K562 (cell line): Measurements from ENCODE around the gene MYOM1. TPM values are rescaled to one million over a fixed set of nuclear protein-coding genes. Genes with fewer than 3 reads are reported as not detected.

Experiments
- CBX2 ChIP-seq: fragments of 200-600 bp; sonication (generic); IDR thresholded peaks from one replicate; pipeline ENCODE4 v1.6.1; 2012; ENCODE audit warnings: mild to moderate bottlenecking, low read length, inconsistent platforms; ENCODE audit not compliant: insufficient read depth, poor library complexity, severe bottlenecking
- CSDE1 ChIP-seq, 2 experiments: fragments of 450-650 bp; IDR thresholded peaks; 2 replicates each; pipeline ENCODE4 v1.6.1; 2016; ENCODE audit warnings: mild to moderate bottlenecking in 1 of 2
- PBX2 ChIP-seq, 2 experiments: IDR thresholded peaks in 1 of 2; conservative IDR thresholded peaks in 1 of 2; 2 replicates each; pipeline ENCODE4 v1.6.1; 2016; ENCODE audit warnings: low read depth in 2 of 2, mild to moderate bottlenecking in 1 of 2, missing compliant biosample characterization in 1 of 2, missing genetic modification characterization in 1 of 2, moderate library complexity in 1 of 2
- RFX1 ChIP-seq: fragments of 450-650 bp; IDR thresholded peaks from 2 replicates; pipeline ENCODE4 v1.6.1; 2016; ENCODE audit warnings: mild to moderate bottlenecking, moderate library complexity
- TAF9B ChIP-seq: fragments of 450-650 bp; IDR thresholded peaks from 2 replicates; pipeline ENCODE4 v1.6.1; 2018; ENCODE audit warnings: mild to moderate bottlenecking; ENCODE audit not compliant: partially characterized antibody
- TOE1 ChIP-seq, 2 experiments: fragments of 450-650 bp in 1 of 2; sonication (generic) in 1 of 2; formaldehyde crosslinking in 1 of 2; IDR thresholded peaks; 2 replicates each; pipeline versions ENCODE4 v1.7.1 to v1.8.0; 2016 to 2022; ENCODE audit warnings: borderline replicate concordance in 2 of 2, mild to moderate bottlenecking in 2 of 2, antibody characterized with exemption in 1 of 2, inconsistent platforms in 1 of 2, low read depth in 1 of 2, missing genetic modification reagents in 1 of 2, moderate library complexity in 1 of 2
- ZBTB33 ChIP-seq: sonication (generic); formaldehyde crosslinking; IDR thresholded peaks from 2 replicates; pipeline ENCODE4 v1.8.1; 2023; ENCODE audit warnings: mild to moderate bottlenecking, missing genetic modification reagents
- ZBTB5 ChIP-seq: fragments of 450-650 bp; IDR thresholded peaks from 2 replicates; pipeline ENCODE4 v1.6.1; 2017; ENCODE audit warnings: antibody characterized with exemption
- polyA plus RNA-seq, 8 experiments: library from polyadenylated mRNA; depleted of rRNA in 4 of 8; stranded (reverse) in 5 of 8; unstranded in 3 of 8; fragments of >200 nt; fragmentation: Nextera tagmentation in 2 of 8; fragmentation: Illumina TruSeq in 1 of 8; extraction: Ambion mirVana in 2 of 8; extraction: Trizol in 1 of 8; gene quantifications; 2 replicates each; pipeline versions ENCODE4 v1.2.1 to v1.2.3, GENCODE V29; 2011 to 2014; ENCODE audit warnings: inconsistent platforms in 1 of 8, missing spikeins in 1 of 8
- total RNA-seq, 7 experiments: library from RNA; depleted of rRNA in 6 of 7; stranded (reverse); fragments of >200 nt in 6 of 7; fragmentation: Illumina TruSeq in 2 of 7; extraction: Trizol in 2 of 7; gene quantifications; 2 replicates each; pipeline versions ENCODE4 v1.2.1 to v1.2.3, GENCODE V29; 2011 to 2021; ENCODE audit warnings: low replicate concordance in 1 of 7
- TF ChIP-seq, protein P1 (sequence below), 2 experiments: fragments of 450-650 bp; IDR thresholded peaks; 2 replicates each; pipeline ENCODE4 v1.6.1; 2016; ENCODE audit warnings: mild to moderate bottlenecking in 2 of 2, borderline replicate concordance in 1 of 2, low read depth in 1 of 2, moderate library complexity in 1 of 2

MYOM1 gene
- total and polyA plus RNA-seq, 9 of the 15 experiments (the other 6 are each of a cell fraction or from before 2014, with no cell fraction given), result 0.01 to 0.62 (median 0.25) TPM

DNA sequence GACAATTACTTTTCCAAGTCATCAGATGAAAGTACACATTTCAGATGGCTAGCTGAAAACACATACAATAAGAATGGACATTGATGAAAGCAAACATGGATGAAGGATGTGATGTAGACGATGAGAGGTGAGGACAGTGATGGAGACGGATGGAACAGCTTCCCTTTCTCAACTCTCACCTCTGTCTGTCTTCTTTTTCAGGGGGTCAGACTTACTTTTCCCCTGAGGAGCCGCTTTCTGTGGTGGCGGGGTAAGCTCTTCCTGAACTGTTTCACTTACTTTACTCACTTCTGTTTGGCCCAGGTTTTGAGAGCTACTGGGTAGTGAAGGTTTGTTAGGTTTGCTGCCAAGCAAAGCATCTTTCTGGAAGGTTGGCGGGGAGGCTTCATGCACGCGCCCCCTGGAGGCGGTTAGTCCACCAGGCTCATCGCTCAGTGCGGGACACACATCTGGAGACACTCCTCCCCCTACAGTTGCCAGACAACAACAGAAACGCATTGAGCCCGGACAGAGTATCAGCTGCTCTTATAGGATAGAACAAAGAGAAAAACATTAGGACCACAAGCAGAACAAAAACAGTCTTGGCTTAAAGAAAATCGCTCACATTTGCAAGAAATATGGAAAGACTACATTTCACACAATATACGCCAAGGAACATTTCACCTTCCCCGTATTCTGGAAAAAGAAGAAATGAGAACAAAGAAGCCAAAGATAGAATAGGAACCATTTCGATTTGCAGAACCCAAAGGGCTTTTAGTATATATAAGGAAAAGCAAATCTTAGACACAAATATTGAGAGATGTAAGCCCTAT lies 90.5 kb downstream of the MYOM1 start (continued):
- TF ChIP-seq, protein P1, sequence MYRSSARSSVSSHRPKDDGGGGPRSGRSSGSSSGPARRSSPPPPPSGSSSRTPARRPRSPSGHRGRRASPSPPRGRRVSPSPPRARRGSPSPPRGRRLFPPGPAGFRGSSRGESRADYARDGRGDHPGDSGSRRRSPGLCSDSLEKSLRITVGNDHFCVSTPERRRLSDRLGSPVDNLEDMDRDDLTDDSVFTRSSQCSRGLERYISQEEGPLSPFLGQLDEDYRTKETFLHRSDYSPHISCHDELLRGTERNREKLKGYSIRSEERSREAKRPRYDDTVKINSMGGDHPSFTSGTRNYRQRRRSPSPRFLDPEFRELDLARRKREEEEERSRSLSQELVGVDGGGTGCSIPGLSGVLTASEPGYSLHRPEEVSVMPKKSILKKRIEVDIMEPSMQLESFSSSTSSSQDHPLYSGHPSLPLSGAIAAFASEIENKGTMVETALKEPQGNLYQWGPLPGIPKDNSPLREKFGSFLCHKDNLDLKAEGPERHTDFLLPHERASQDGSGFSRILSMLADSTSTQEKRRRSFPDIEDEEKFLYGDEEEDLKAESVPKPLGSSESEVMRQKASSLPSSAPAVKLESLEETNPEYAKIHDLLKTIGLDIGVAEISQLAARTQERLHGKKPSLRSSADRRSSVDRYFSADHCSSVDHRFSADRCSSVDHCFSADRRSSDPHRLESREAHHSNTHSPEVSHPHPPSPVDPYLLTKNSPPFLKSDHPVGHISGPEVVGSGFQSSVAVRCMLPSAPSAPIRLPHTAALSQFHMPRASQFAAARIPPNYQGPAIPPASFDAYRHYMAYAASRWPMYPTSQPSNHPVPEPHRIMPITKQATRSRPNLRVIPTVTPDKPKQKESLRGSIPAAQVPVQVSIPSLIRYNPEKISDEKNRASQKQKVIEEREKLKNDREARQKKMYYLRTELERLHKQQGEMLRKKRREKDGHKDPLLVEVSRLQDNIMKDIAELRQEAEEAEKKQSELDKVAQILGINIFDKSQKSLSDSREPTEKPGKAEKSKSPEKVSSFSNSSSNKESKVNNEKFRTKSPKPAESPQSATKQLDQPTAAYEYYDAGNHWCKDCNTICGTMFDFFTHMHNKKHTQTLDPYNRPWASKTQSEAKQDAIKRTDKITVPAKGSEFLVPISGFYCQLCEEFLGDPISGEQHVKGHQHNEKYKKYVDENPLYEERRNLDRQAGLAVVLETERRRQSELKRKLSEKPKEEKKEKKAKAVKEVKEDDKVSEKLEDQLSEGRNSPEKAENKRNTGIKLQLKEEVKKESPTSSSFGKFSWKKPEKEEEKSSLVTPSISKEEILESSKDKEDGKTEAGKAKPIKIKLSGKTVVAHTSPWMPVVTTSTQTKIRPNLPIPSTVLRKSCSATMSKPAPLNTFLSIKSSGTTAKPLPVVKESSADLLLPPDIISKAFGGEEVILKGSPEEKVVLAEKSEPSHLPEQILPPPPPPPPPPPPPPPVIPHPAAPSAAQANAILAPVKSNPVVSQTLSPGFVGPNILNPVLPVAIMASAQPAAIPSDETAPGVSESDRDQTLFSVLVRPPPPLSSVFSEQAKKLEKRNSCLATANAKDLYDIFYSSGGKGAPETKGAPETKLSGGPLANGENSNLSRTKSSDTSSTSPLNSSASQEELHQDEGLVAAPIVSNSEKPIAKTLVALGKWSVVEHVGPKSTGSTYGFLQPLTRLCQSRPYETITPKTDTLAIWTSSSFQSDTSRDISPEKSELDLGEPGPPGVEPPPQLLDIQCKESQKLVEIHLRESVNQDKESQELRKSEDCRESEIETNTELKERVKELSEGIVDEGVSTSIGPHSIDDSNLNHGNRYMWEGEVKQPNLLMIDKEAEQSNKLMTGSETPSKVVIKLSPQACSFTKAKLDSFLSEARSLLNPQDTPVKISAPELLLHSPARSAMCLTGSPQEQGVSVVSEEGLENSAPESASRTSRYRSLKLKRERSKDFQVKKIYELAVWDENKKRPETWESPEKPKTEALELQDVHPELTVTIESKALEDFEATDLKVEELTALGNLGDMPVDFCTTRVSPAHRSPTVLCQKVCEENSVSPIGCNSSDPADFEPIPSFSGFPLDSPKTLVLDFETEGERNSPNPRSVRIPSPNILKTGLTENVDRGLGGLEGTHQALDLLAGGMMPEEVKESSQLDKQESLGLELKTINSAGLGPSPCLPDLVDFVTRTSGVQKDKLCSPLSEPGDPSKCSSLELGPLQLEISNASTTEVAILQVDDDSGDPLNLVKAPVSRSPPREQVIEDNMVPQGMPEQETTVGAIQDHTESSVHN (IDR thresholded peaks at IDR 0.05; ENCODE audit: borderline replicate concordance in 1 of 2, low read depth in 1 of 2), result no peak
- TF ChIP-seq ZBTB33 (CRISPR knock-in tag) (no peak), CBX2 (no peak), ZBTB5 (no peak), RFX1 (peak; percentile 66), PBX2 (CRISPR knock-in tag; IDR thresholded peaks at IDR 0.05; ENCODE audit: low read depth) (no peak), PBX2 (tag; conservative IDR thresholded peaks at IDR 0.05; ENCODE audit: low read depth) (peak; percentile 44), TOE1 (IDR thresholded peaks at IDR 0.05; ENCODE audit: borderline replicate concordance) (no peak), TOE1 (CRISPR knock-in tag; IDR thresholded peaks at IDR 0.05; ENCODE audit: borderline replicate concordance, low read depth) (no peak), TAF9B (no peak), CSDE1 (IDR thresholded peaks at IDR 0.05) (no peak)
